Dermis blood vessel endothelial cell (primary cell): Measurements from ENCODE around the gene YEATS2. TPM values are rescaled to one million over a fixed set of nuclear protein-coding genes. Genes with fewer than 3 reads are reported as not detected.
A peak's percentile ranks its signal among the peaks of the same experiment; 100 is the strongest.
"Not testable (repeated sequence)": the region's sequence is repeated elsewhere in the genome, so short reads cannot be mapped to it uniquely, and the experiment has no call there.

Experiments
- DNase-seq: peaks from one replicate; pipeline ENCODE4 v3.0.0; 2010
- total RNA-seq: library from RNA; depleted of rRNA; stranded (reverse); fragments of >200 nt; gene quantifications from 2 replicates; pipeline ENCODE4 v1.2.3, GENCODE V29; 2014

The YEATS2 gene
- total RNA-seq, 1 donor from 2014 or later = 40.8 TPM

- DNase-seq = no peak
These were observed 79.5 kb downstream of the YEATS2 start for GRCh38 chr3:183777016-183777618.

DNA sequence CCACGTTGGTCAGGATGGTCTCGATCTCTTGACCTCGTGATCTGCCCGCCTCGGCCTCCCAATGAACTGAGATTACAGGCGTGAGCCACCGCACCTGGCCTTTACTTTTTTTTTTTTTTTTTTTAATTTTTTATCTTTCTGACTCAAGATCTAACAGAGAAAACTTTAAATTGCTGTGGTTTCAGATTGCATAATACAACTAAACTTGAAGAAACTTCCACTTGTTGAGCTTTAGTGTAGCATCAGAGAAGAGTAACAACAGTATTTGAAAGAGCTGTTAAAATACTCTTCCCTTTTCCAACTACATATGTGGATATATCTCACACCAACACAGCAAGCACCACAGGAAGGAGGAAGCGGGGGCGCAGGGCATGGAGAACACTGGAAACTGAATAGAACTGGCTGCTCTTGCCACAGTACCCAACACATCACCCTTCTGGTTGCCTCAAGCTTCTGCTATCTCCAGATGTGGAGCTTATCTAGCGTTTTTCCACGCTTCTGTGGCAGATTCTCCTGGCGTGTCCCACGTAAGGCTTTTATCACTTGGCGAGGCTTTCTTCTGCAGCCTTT, 82.4 kb downstream of the YEATS2 start:
- no peak for DNase-seq

DNA sequence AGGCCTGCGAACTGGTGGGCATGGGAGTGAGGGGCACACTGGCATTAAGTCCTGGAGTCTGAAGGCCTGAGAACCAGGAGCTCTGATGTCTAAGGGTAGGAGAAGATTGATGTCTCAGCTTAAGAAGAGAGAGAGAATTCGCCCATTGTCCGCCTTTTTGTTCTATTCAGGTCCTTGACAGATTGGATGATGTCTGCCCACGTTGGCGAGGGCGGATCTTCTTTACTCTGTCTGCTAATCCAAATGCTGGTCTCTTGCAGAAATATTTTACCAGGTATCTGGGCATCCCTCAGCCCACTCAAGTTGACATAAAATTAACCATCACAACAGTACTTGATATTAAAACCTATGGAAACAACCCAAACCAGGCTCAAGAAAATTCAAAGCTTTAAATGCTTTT, 83.6 kb downstream of the YEATS2 start:
- no peak for DNase-seq

- DNase-seq = peak; percentile 63
These were observed 85.1 kb downstream of the YEATS2 start for GRCh38 chr3:183782576-183783276.

- DNase-seq = not testable (repeated sequence)
These were observed 86.9 kb downstream of the YEATS2 start for GRCh38 chr3:183784503-183784902.

DNA sequence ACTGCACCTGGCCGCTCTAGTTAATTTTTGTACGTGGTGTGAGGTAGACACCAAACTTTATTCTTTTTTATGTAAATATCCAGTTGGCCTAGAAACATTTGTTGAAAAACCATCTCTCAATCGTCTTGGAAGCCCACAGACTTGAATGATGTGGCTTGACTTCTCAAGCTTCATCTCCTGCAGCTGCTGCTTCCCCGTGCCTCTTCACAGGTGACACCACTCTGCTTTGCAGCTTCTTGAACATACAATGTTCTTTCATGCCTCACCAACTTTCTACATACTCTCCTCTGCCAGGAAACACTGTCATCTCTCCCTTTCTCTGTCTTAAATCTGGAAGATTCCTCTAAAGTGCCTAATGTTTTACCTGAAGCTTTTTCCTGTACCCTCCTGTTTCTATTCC, 92.2 kb downstream of the YEATS2 start:
- DNase-seq = no peak

DNA sequence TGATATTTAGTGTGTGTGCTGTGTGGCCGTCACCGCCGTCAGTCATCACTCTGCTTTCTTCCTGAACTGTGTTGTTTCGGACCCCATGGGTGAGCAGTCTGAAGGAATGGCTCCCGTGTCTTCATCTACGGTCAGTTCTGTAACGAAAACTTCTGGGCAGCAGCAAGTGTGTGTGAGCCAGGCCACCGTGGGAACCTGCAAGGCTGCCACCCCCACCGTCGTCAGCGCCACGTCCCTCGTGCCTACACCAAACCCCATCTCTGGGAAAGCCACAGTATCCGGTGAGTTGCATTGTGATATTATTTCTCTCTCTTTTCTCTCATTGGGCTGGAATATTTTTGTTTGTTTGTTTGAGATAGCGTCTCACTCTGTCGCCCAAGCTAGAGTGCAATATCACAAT, 93.1 kb downstream of the YEATS2 start:
- DNase-seq = no peak

DNA sequence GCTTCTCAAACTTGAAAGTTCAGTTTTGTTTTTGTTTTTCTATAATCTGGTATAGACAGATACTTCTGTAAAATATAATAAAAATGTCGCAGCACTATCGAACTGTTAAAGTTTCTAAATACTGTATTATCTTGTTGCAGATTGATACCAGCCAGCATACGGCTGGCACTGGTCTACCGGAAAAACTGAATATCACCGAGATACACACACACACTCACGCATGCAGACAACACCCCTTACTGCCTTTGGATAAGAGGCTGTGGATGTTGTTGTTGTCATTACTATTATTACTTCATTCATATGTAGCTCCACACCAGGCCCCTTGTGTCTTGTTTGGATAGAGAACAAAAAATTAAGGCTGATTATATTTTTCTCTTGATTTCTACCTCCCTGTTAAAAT, 95.4 kb downstream of the YEATS2 start:
- DNase-seq = no peak

DNA sequence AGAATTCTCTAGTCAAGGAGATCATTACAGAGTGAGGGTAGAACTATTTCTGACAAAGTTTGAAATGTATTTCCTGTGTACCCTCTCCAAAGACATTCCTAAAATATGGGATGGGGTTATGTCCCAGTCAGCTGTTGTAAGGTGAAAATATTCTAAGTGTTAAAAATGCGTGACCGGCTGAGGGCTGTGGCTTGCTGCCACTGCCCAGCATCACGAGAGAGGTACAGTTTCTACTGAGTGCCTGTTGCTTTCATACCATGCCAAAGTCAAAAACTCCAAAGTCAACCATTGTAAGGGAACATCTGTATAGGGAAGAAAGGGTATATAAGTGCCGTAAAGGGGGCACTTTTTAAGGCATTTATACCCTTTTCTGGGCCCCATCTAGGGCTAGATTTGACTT, 96.9 kb downstream of the YEATS2 start:
- DNase-seq = no peak

GRCh38 chr3:183796372-183796771, 98.8 kb downstream of the YEATS2 start:
- DNase-seq = no peak

DNA sequence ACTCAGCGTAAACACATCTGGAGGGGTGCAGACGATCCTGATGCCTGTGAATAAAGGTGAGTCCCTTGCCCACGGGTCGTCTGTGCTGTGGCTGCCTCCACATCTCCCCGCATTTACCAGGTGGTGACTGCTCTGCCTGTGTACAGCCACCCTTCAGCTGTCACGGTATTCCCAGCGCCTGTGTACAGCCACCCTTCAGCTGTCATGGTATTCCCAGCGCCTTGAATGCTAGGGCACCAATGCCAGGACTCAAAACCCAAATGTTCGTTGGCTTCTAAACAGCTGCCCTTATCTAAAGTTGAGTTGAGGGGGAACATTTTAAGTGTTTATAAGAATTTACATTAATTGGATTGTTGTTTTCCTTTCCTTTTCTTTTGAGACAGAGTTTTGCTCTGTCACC, 100.4 kb downstream of the YEATS2 start:
- no peak for DNase-seq

- DNase-seq = no peak
These were observed 101.9 kb downstream of the YEATS2 start for GRCh38 chr3:183799461-183799860.

- DNase-seq = no peak
These were observed 102.8 kb downstream of the YEATS2 start for GRCh38 chr3:183800243-183800863.

DNA sequence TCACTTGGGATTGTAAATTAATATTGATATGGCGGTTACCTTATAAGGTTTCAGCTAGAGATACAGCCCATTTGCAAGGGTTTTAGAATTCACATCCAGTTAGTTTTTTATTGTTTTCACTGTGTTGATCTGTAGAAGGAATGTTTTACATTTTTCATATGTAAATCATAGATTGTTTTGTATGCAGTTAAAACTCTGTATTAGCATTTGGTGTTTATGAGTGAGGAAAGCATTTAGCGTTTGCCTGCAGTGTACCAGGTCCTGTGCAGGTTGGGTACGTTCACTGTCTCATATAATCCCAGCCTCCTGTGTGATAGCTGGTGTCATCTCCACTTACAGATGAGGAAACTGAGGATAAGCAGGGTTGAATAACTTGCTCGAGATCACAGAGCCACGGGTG, 104.0 kb downstream of the YEATS2 start:
- DNase-seq = no peak

GRCh38 chr3:183802989-183803388, 105.4 kb downstream of the YEATS2 start:
- DNase-seq = no peak

DNA sequence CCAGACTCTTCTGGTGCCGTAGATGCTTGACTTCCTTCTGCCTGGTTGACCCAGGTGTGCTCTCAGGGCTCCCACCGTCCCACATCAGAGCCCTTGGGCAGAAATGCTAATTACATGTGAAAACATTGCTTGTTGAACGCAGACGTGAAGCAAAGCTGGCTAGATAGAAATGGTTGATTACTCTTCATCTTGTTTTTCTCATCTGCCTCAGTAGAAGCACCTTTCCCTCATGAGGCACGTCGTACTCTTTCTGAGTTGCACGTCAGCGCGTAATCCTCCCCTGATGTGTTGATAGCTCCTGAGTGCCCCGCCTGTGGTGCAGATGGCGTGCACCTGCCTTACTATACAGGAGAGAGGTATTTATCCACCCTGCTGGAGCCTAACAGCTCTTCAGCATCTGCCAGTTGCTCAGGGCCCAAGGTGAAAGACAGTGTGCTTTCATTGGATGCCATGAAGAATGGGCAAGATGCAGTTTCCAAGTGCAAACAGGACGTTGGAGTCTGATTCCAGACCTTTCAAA, 109.7 kb downstream of the YEATS2 start:
- no peak for DNase-seq

DNA sequence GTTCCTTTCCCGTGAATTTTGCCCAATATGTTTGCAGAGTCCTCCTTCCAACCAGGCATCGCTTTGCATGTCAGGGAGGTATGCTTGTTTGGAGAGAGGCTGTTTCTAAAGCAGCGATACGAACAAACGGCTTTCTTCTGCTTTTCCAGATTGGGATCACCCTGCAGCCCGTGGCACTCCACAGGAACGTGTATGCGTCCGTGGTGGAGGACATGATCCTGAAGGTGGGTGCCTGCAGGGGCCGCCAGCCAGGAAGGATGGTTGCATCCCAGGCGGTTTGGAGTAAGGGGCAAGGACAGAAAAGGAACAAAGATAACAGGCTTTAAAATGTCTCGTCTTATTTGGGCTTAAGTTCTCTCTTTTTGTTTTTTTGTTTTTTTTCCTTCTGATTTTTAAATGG, 110.3 kb downstream of the YEATS2 start:
- no peak for DNase-seq

- DNase-seq = no peak
These were observed 110.8 kb downstream of the YEATS2 start for GRCh38 chr3:183808355-183808754.

DNA sequence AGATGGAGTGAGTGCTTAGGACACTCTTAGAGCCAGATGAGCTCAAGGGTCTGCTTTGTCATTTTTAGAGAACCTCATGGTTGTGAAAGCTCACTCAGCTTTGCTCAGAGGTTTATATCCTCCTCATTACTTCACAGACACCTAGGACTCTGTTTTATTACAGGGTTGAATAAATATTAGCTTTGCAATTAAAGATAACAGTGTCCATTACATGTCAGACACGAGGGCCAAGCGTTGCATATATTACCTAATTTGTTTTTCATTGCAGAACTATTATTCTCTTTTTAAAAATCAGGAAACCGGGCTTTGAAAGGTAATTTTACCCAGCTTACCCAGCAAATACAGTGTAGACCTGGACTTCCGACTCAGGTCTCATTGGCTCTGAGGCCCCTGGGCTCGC, 111.7 kb downstream of the YEATS2 start:
- no peak for DNase-seq

DNA sequence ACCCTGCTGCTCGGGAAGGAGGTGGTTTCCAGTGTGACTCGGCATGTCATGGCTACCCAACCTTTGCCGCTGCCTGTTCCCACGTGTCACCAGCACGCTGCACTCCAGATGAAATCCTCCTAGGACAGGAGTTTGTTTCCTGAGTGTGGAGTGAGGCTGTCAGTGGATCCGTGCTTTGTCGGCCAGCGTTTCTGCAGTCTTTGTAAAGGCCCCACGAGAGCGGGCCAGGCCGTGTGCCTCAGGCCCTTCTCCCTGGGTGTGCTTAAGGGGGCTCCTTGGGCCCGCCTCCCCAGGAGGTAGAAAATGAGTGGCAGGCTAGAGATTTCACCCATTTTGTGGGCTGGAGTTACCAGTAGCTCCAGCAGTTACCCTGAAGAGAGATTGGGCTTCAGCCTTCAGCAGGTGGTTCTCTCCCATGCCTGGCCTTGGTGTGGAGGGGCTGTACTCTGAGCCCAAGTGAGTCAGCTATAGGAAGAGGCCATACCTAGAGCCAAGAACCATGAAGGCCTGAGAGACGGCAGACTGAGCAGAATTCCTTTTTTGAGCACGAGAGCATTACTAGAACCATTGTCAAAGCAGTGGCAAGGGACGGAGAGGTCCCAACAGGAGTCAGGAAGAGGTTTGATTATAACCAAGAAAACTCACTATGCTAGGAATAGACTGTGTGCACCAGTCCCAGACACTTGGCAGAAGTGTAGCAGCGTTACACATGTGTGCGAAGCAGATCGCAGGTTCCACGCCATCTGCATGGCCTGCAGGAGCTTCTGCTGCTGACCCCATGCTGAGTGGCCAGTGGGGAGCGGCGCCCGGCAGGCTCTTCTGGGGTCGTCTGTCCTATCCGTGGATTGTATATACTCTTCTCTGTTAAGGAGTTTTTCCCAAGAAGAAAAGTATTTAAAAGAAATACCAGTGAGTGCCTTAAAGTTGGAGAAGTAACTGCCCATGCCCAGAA, 113.3 kb downstream of the YEATS2 start:
- DNase-seq = no peak

- peak; percentile 66 for DNase-seq
These were observed 114.0 kb downstream of the YEATS2 start for GRCh38 chr3:183811638-183812037.

DNA sequence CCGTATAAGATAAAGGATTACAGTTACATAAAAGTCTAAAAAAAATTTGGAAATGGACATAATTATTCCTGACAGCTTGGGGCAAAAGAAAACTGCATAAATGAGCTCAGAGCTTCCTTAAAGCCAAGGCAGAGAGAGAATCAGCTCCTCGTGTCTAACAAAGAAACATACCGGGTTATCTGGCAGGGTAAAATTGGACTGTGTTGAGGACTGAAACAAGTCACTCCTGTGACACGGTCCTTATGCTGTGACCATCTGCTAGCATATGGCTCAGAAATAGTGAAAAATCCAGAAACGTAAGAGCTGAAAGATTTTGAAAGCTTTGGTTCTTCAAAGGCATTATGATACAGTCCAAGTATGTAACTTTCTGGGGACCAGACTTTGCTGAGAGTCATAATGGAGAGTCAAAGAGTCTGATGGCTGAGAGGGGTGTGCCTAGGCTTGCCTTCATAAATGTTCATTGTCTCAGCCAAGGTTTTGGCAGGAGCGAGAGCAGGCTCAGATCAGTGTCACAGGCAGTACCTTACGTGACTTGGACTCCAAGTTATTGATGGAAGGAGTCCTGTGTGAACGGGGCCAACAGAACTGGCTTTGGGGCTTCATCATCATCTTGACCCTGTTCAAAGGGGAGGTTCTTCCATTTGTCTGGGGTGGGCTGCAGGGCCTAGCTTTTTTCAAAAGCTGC, 115.3 kb downstream of the YEATS2 start:
- no peak for DNase-seq
